HG03442 (cell line): ENCODE measurements around the gene RSPH10B.
"Not testable (repeated sequence)": the region's sequence is repeated elsewhere in the genome, so short reads cannot be mapped to it uniquely, and the experiment has no call there.

Experiments used
- ATAC-seq: cut with Tn5 transposase; IDR thresholded peaks from one replicate; pipeline ENCODE4 v1.9.1; 2021; ENCODE audit warnings: mild to moderate bottlenecking, moderate library complexity; ENCODE audit not compliant: unreplicated experiment

The RSPH10B gene

GRCh38 chr7:5970347-5970911 lies at the start of gene RSPH10B:
RSPH10B (minus strand) TSS chr7:5970689; CDS start chr7:5967116, 3,573 bp downstream.
- not testable (repeated sequence) for ATAC-seq

- ATAC-seq = no peak
Observed at GRCh38 chr7:6016653-6016966, 46.1 kb upstream of the RSPH10B start.

- peak; percentile 14 for ATAC-seq
Observed at GRCh38 chr7:6015917-6016652, 45.6 kb upstream of the RSPH10B start.

GRCh38 chr7:6012355-6013104 lies 42.0 kb upstream of the RSPH10B start:
- no peak for ATAC-seq

GRCh38 chr7:6011541-6011940 lies 41.1 kb upstream of the RSPH10B start:
- ATAC-seq = no peak

- ATAC-seq = not testable (repeated sequence)
Observed at GRCh38 chr7:6010370-6010769, 39.9 kb upstream of the RSPH10B start.

GRCh38 chr7:6008668-6009611 lies 38.5 kb upstream of the RSPH10B start, which contains the start of the genes AIMP2 and PMS2:
AIMP2 (plus strand) TSS chr7:6009272; CDS start chr7:6009364, 92 bp downstream.
PMS2 (minus strand) TSS chr7:6009049; CDS start chr7:6009019, 30 bp downstream.
- peak; percentile 92 for ATAC-seq

GRCh38 chr7:6007835-6008590 lies 37.5 kb upstream of the RSPH10B start:
- not testable (repeated sequence) for ATAC-seq

- ATAC-seq = no peak
Observed at GRCh38 chr7:6007386-6007785, 36.9 kb upstream of the RSPH10B start.

GRCh38 chr7:5997210-5997808 lies 26.8 kb upstream of the RSPH10B start:
- no peak for ATAC-seq

GRCh38 chr7:5987061-5987460 lies 16.6 kb upstream of the RSPH10B start:
- not testable (repeated sequence) for ATAC-seq

GRCh38 chr7:5979680-5980314 lies 9.3 kb upstream of the RSPH10B start:
- ATAC-seq = not testable (repeated sequence)

- not testable (repeated sequence) for ATAC-seq
Observed at GRCh38 chr7:5973580-5973979, 3.1 kb upstream of the RSPH10B start.

- not testable (repeated sequence) for ATAC-seq
Observed at GRCh38 chr7:5963810-5964209, 6.7 kb downstream of the RSPH10B start.

- ATAC-seq = not testable (repeated sequence)
Observed at GRCh38 chr7:5963205-5963604, 7.3 kb downstream of the RSPH10B start.

GRCh38 chr7:5934945-5935450 lies 35.5 kb downstream of the RSPH10B start:
- ATAC-seq = not testable (repeated sequence)

- peak; percentile 27 for ATAC-seq
Observed at GRCh38 chr7:5931905-5932644, 38.4 kb downstream of the RSPH10B start.

GRCh38 chr7:5931250-5931649 lies 39.2 kb downstream of the RSPH10B start:
- not testable (repeated sequence) for ATAC-seq
